Activated CD8-positive, alpha-beta memory T cell treated with anti-CD3 and anti-CD28 coated beads, Interleukin-2, amount 50 U/mL, for 4 hours (primary cell): Measurements from ENCODE around the gene IZUMO2.
"Not testable (repeated sequence)": the region's sequence is repeated elsewhere in the genome, so short reads cannot be mapped to it uniquely, and the experiment has no call there.

ENCODE experiments used
- DNase-seq: peaks from one replicate; pipeline ENCODE4 v3.0.0-alpha.2; 2020

The IZUMO2 gene

GRCh38 chr19:50181121-50181520, 18.0 kb upstream of the IZUMO2 start:
- DNase-seq, result no peak

GRCh38 chr19:50178859-50179537, 15.9 kb upstream of the IZUMO2 start:
- no peak for DNase-seq

- DNase-seq, result no peak
Observed at GRCh38 chr19:50178320-50178719, 15.2 kb upstream of the IZUMO2 start.

- DNase-seq, result no peak
Observed at GRCh38 chr19:50176775-50177174, 13.7 kb upstream of the IZUMO2 start.

- no peak for DNase-seq
Observed at GRCh38 chr19:50175924-50176323, 12.8 kb upstream of the IZUMO2 start.

GRCh38 chr19:50174100-50174793, 11.2 kb upstream of the IZUMO2 start:
- DNase-seq, result no peak

- DNase-seq, result no peak
Observed at GRCh38 chr19:50173127-50173526, 10.0 kb upstream of the IZUMO2 start.

GRCh38 chr19:50172726-50173125, 9.6 kb upstream of the IZUMO2 start:
- DNase-seq, result no peak

GRCh38 chr19:50171752-50172151, 8.7 kb upstream of the IZUMO2 start:
- DNase-seq, result no peak

GRCh38 chr19:50167314-50167721, 4.2 kb upstream of the IZUMO2 start:
- DNase-seq, result no peak

- DNase-seq, result no peak
Observed at GRCh38 chr19:50159078-50159477, 4.0 kb downstream of the IZUMO2 start.

GRCh38 chr19:50158577-50158976, 4.5 kb downstream of the IZUMO2 start:
- no peak for DNase-seq

- DNase-seq, result no peak
Observed at GRCh38 chr19:50155520-50156109, 7.5 kb downstream of the IZUMO2 start.

GRCh38 chr19:50154529-50154928, 8.6 kb downstream of the IZUMO2 start:
- no peak for DNase-seq

- DNase-seq, result no peak
Observed at GRCh38 chr19:50152578-50152977, 10.5 kb downstream of the IZUMO2 start.

- DNase-seq, result no peak
Observed at GRCh38 chr19:50148528-50148927, 14.6 kb downstream of the IZUMO2 start.

GRCh38 chr19:50147462-50148423, 15.3 kb downstream of the IZUMO2 start:
- peak; percentile 75 for DNase-seq

GRCh38 chr19:50141921-50142320, 21.2 kb downstream of the IZUMO2 start:
- not testable (repeated sequence) for DNase-seq

- not testable (repeated sequence) for DNase-seq
Observed at GRCh38 chr19:50140118-50140845, 22.8 kb downstream of the IZUMO2 start.

GRCh38 chr19:50136603-50137365, 26.3 kb downstream of the IZUMO2 start:
- not testable (repeated sequence) for DNase-seq

GRCh38 chr19:50135856-50136602, 27.1 kb downstream of the IZUMO2 start:
- DNase-seq, result not testable (repeated sequence)
